Measurements from ENCODE around the gene SLC4A1.

SLC4A1 gene

DNA sequence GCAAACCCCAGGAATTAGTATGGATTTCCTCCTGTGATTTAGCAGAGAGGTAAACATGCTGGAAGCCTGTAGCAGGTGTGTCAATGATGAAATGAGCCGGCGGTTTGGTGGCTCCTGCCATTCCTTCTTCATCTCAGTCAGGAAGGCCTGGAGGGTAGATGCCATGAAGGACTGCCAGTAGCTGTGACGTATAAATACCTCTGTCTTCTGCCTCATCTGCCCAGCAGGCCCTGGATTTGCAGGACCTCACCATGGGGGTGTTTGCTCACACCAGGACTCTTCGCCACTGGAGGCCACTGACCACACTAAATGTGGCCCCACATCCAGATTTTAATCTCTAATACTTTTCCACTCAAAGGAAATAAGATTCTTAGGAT lies 16.1 kb upstream of the SLC4A1 start:
- DNase-seq (ENCODE audit: low read depth), result no peak
- TF ChIP-seq, protein P1, sequence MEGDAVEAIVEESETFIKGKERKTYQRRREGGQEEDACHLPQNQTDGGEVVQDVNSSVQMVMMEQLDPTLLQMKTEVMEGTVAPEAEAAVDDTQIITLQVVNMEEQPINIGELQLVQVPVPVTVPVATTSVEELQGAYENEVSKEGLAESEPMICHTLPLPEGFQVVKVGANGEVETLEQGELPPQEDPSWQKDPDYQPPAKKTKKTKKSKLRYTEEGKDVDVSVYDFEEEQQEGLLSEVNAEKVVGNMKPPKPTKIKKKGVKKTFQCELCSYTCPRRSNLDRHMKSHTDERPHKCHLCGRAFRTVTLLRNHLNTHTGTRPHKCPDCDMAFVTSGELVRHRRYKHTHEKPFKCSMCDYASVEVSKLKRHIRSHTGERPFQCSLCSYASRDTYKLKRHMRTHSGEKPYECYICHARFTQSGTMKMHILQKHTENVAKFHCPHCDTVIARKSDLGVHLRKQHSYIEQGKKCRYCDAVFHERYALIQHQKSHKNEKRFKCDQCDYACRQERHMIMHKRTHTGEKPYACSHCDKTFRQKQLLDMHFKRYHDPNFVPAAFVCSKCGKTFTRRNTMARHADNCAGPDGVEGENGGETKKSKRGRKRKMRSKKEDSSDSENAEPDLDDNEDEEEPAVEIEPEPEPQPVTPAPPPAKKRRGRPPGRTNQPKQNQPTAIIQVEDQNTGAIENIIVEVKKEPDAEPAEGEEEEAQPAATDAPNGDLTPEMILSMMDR (conservative IDR thresholded peaks at IDR 0.05; ENCODE audit: low read depth, low read length), result no peak
- H3K4me3 ChIP-seq (ENCODE audit: low read length), result no peak overlapping the region

- DNase-seq (ENCODE audit: low read depth), result no peak
Observed at GRCh38 chr17:44283344-44284023, 15.5 kb upstream of the SLC4A1 start.

GRCh38 chr17:44282264-44282663 lies 14.3 kb upstream of the SLC4A1 start:
- no peak overlapping the region for H3K4me3 ChIP-seq (ENCODE audit: low read length)
- DNase-seq (ENCODE audit: low read depth), result no peak
- TF ChIP-seq, protein P1 (conservative IDR thresholded peaks at IDR 0.05; ENCODE audit: low read depth, low read length), result no peak

More at GRCh38 chr17:44283344-44284023, 15.5 kb upstream of the SLC4A1 start:
- TF ChIP-seq, protein P1 (conservative IDR thresholded peaks at IDR 0.05; ENCODE audit: low read depth, low read length), result no peak
- no peak overlapping the region for H3K4me3 ChIP-seq (ENCODE audit: low read length)

DNA sequence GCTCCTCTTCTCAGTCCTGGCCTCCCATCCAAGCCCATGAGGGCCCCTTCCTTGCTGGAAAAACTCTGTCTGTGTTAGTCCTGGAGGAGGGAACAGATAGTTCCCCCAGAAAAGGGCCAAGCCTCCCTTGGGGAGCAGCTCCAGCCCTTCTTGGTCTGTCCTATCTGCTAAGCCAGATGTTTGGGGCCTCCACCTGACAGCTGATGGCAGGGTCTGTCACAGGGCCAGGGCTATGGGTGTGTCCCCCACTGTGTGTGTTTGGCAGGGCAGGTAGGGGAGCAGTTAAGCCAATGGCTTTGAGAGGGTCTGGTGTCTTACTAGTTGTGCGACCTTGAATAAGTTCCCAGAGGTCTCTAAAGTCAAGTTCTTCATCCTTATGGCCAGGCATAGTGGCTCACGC lies 13.6 kb upstream of the SLC4A1 start:
- H3K4me3 ChIP-seq (ENCODE audit: low read length), result no peak overlapping the region
- DNase-seq (ENCODE audit: low read depth), result no peak
- TF ChIP-seq, protein P1 (conservative IDR thresholded peaks at IDR 0.05; ENCODE audit: low read depth, low read length), result no peak

GRCh38 chr17:44280392-44280937 lies 12.5 kb upstream of the SLC4A1 start:
- no peak for DNase-seq (ENCODE audit: low read depth)
- H3K4me3 ChIP-seq (ENCODE audit: low read length), result no peak overlapping the region
- TF ChIP-seq, protein P1 (conservative IDR thresholded peaks at IDR 0.05; ENCODE audit: low read depth, low read length), result no peak

- no peak overlapping the region for H3K4me3 ChIP-seq (ENCODE audit: low read length)
- TF ChIP-seq, protein P1 (conservative IDR thresholded peaks at IDR 0.05; ENCODE audit: low read depth, low read length), result no peak
- peak; percentile 60 for DNase-seq (ENCODE audit: low read depth)
Observed at GRCh38 chr17:44279666-44280391, 11.9 kb upstream of the SLC4A1 start.

- H3K4me3 ChIP-seq (ENCODE audit: low read length), result no peak overlapping the region
- TF ChIP-seq, protein P1 (conservative IDR thresholded peaks at IDR 0.05; ENCODE audit: low read depth, low read length), result no peak
- DNase-seq (ENCODE audit: low read depth), result no peak
Observed at GRCh38 chr17:44279346-44279665, 11.4 kb upstream of the SLC4A1 start.
